Mesothelial cell of epicardium (in vitro differentiated cells): Measurements from ENCODE around the gene ARAP3. TPM values are rescaled to one million over a fixed set of nuclear protein-coding genes. Genes with fewer than 3 reads are reported as not detected.

Experiments
- DNase-seq, 2 experiments: peaks; one replicate each; pipeline ENCODE4 v3.0.0; 2021; ENCODE audit warnings: low spot score in 2 of 2; ENCODE audit not compliant: unreplicated experiment in 2 of 2
- H3K27ac Mint-ChIP-seq: 2 replicates; pipeline ENCODE4 v1.8.0; 2021; ENCODE audit warnings: mixed read lengths
- H3K27me3 Mint-ChIP-seq: 2 replicates; pipeline ENCODE4 v1.8.0; 2021; ENCODE audit warnings: low read depth, mixed read lengths
- H3K36me3 Mint-ChIP-seq: 2 replicates; pipeline ENCODE4 v1.8.0; 2021; ENCODE audit warnings: mixed read lengths
- H3K4me1 Mint-ChIP-seq: 2 replicates; pipeline ENCODE4 v1.8.0; 2021; ENCODE audit warnings: mixed read lengths
- H3K4me3 Mint-ChIP-seq: 2 replicates; pipeline ENCODE4 v1.8.0; 2021; ENCODE audit warnings: mild to moderate bottlenecking, moderate library complexity, mixed read lengths
- H3K9me3 Mint-ChIP-seq: 2 replicates; pipeline ENCODE4 v1.8.0; 2021; ENCODE audit warnings: mixed read lengths
- CTCF ChIP-seq: fragments of 200-600 bp; sonication (generic); IDR thresholded peaks from one replicate; pipeline ENCODE4 v1.5.0; 2021; ENCODE audit warnings: antibody characterized with exemption; ENCODE audit not compliant: unreplicated experiment
- total RNA-seq: library from RNA; stranded (reverse); gene quantifications from 3 replicates; pipeline ENCODE4 v1.2.1, GENCODE V29; 2021

ARAP3 gene
- total RNA-seq, 1 donor from 2014 or later = 50.9 TPM

GRCh38 chr5:141674747-141675146, 7.3 kb downstream of the ARAP3 start:
- H3K4me1 Mint-ChIP-seq = peaks cover 1% of the 10 kb centered on the region
- TF ChIP-seq CTCF = no peak
- no peak overlapping the region for H3K4me3 Mint-ChIP-seq
- H3K9me3 Mint-ChIP-seq = no peaks in the 10 kb centered on the region
- no peaks in the 10 kb centered on the region for H3K27me3 Mint-ChIP-seq
- H3K36me3 Mint-ChIP-seq = peaks cover 14% of the 10 kb centered on the region
- no peak for DNase-seq
- no peak overlapping the region for H3K27ac Mint-ChIP-seq

- Mint-ChIP-seq H3K9me3 (no peaks in the 10 kb centered on the region), H3K27ac (no peak overlapping the region), H3K4me3 (no peak overlapping the region), H3K27me3 (no peaks in the 10 kb centered on the region), H3K4me1 (no peaks in the 10 kb centered on the region), H3K36me3 (peaks cover 12% of the 10 kb centered on the region)
- no peak for TF ChIP-seq CTCF
- DNase-seq = no peak
These were observed 8.9 kb downstream of the ARAP3 start for GRCh38 chr5:141672841-141673813.

GRCh38 chr5:141672071-141672840, 9.8 kb downstream of the ARAP3 start:
- no peaks in the 10 kb centered on the region for H3K27me3 Mint-ChIP-seq
- H3K27ac Mint-ChIP-seq = no peak overlapping the region
- peaks cover 9% of the 10 kb centered on the region for H3K36me3 Mint-ChIP-seq
- no peaks in the 10 kb centered on the region for H3K9me3 Mint-ChIP-seq
- TF ChIP-seq CTCF = no peak
- no peaks in the 10 kb centered on the region for H3K4me1 Mint-ChIP-seq
- no peak overlapping the region for H3K4me3 Mint-ChIP-seq
- no peak for DNase-seq

GRCh38 chr5:141669520-141669919, 12.5 kb downstream of the ARAP3 start:
- H3K27ac Mint-ChIP-seq = no peak overlapping the region
- no peaks in the 10 kb centered on the region for H3K9me3 Mint-ChIP-seq
- H3K4me1 Mint-ChIP-seq = no peaks in the 10 kb centered on the region
- no peak overlapping the region for H3K4me3 Mint-ChIP-seq
- no peak for TF ChIP-seq CTCF
- no peaks in the 10 kb centered on the region for H3K27me3 Mint-ChIP-seq
- H3K36me3 Mint-ChIP-seq = peaks cover 11% of the 10 kb centered on the region
- no peak for DNase-seq

- Mint-ChIP-seq H3K36me3 (peaks cover 11% of the 10 kb centered on the region), H3K27ac (no peak overlapping the region)
These were observed 13.3 kb downstream of the ARAP3 start for GRCh38 chr5:141668601-141669265.

More at GRCh38 chr5:141668601-141669265, 13.3 kb downstream of the ARAP3 start:
- H3K27me3 Mint-ChIP-seq = no peaks in the 10 kb centered on the region
- no peaks in the 10 kb centered on the region for H3K4me1 Mint-ChIP-seq
- DNase-seq = no peak
- no peak overlapping the region for H3K4me3 Mint-ChIP-seq
- no peaks in the 10 kb centered on the region for H3K9me3 Mint-ChIP-seq
- no peak for TF ChIP-seq CTCF
